RPMI7951 (cell line): ENCODE data around the gene GALNT18. TPM values are rescaled to one million over a fixed set of nuclear protein-coding genes. Genes with fewer than 3 reads are reported as not detected.
A peak's percentile ranks its signal among the peaks of the same experiment; 100 is the strongest.
"Not testable (repeated sequence)": the region's sequence is repeated elsewhere in the genome, so short reads cannot be mapped to it uniquely, and the experiment has no call there.

Source experiments
- DNase-seq: peaks from one replicate; pipeline ENCODE4 v3.0.0-alpha.2; 2012; ENCODE audit warnings: low read depth
- total RNA-seq: library from RNA; depleted of rRNA; stranded (reverse); fragments of >200 nt; shearing (Covaris generic); gene quantifications from 2 replicates; pipeline ENCODE4 v1.2.3, GENCODE V29; 2014

The GALNT18 gene
- total RNA-seq, 1 experiment from 2014 or later = 12.3 TPM

GRCh38 chr11:11463405-11463804 lies 158.4 kb downstream of the GALNT18 start:
- peak; percentile 93 for DNase-seq

- peak; percentile 31 for DNase-seq
Measured at GRCh38 chr11:11461473-11461872, 160.3 kb downstream of the GALNT18 start.

GRCh38 chr11:11459578-11459977 lies 162.2 kb downstream of the GALNT18 start:
- no peak for DNase-seq

- no peak for DNase-seq
Measured at GRCh38 chr11:11458485-11458884, 163.3 kb downstream of the GALNT18 start.

GRCh38 chr11:11458001-11458400 lies 163.8 kb downstream of the GALNT18 start:
- DNase-seq = no peak

- DNase-seq = peak; percentile 8
Measured at GRCh38 chr11:11456866-11457265, 164.9 kb downstream of the GALNT18 start.

GRCh38 chr11:11454671-11455223 lies 167.1 kb downstream of the GALNT18 start:
- peak; percentile 74 for DNase-seq

GRCh38 chr11:11451501-11452005 lies 170.3 kb downstream of the GALNT18 start:
- DNase-seq = no peak

GRCh38 chr11:11450744-11451362 lies 171.0 kb downstream of the GALNT18 start:
- DNase-seq = peak; percentile 65

- no peak for DNase-seq
Measured at GRCh38 chr11:11449327-11449726, 172.5 kb downstream of the GALNT18 start.

GRCh38 chr11:11448626-11449025 lies 173.2 kb downstream of the GALNT18 start:
- DNase-seq = no peak

- DNase-seq = not testable (repeated sequence)
Measured at GRCh38 chr11:11447601-11448000, 174.2 kb downstream of the GALNT18 start.

GRCh38 chr11:11446967-11447366 lies 174.8 kb downstream of the GALNT18 start:
- DNase-seq = no peak

GRCh38 chr11:11446564-11446963 lies 175.2 kb downstream of the GALNT18 start:
- DNase-seq = no peak

GRCh38 chr11:11445441-11446185 lies 176.2 kb downstream of the GALNT18 start:
- no peak for DNase-seq

- DNase-seq = no peak
Measured at GRCh38 chr11:11444804-11445131, 177.0 kb downstream of the GALNT18 start.

GRCh38 chr11:11444027-11444803 lies 177.6 kb downstream of the GALNT18 start:
- peak; percentile 65 for DNase-seq

GRCh38 chr11:11442791-11443190 lies 179.0 kb downstream of the GALNT18 start:
- DNase-seq = no peak

- no peak for DNase-seq
Measured at GRCh38 chr11:11441516-11441915, 180.3 kb downstream of the GALNT18 start.

- no peak for DNase-seq
Measured at GRCh38 chr11:11441091-11441490, 180.7 kb downstream of the GALNT18 start.

GRCh38 chr11:11440144-11440543 lies 181.7 kb downstream of the GALNT18 start:
- DNase-seq = no peak

- no peak for DNase-seq
Measured at GRCh38 chr11:11439591-11439990, 182.2 kb downstream of the GALNT18 start.
